Measurements from ENCODE around the gene RPE65. TPM values are rescaled to one million over a fixed set of nuclear protein-coding genes. Genes with fewer than 3 reads are reported as not detected.

Gene RPE65
- polyA plus RNA-seq, 2 of the 4 experiments (the other 2 are of a cell fraction): not detected

- Histone ChIP-seq H3K4me2 (no peak overlapping the region), H3K9me3 (no peaks in the 10 kb centered on the region), H3K27ac (no peak overlapping the region), H3K4me3 (no peak overlapping the region), H3K4me1 (no peaks in the 10 kb centered on the region)
- no peak for ATAC-seq
- 80% methylated on average over 8 of the region's 8 CpGs for WGBS (ENCODE audit: missing lambda C conversion rate)
- ChIA-PET CTCF (interaction anchor here (0.9 to 1.3 kb wide), 2 partner anchors 11 to 335 kb away, joined by 3 read pairs; no protein-coding TSS in a partner anchor), POLR2A (no interaction called here)
- FAIRE-seq: no peak
- TF ChIP-seq FOSL2 (IDR thresholded peaks at IDR 0.05): no peak
- no peak for TF ChIP-seq FOSL2 (CRISPR knock-in tag; IDR thresholded peaks at IDR 0.05)
- TF ChIP-seq POLR2A (IDR thresholded peaks at IDR 0.05; ENCODE audit: low read length): no peak
- no peak for TF ChIP-seq FOXS1 (CRISPR knock-in tag; IDR thresholded peaks at IDR 0.05)
- TF ChIP-seq TFCP2L1 (CRISPR knock-in tag; IDR thresholded peaks at IDR 0.05): no peak
- no peak for TF ChIP-seq RNF2 (IDR thresholded peaks at IDR 0.05; ENCODE audit: borderline replicate concordance, low read depth)
- no peak for TF ChIP-seq ZSCAN20 (CRISPR knock-in tag; IDR thresholded peaks at IDR 0.05)
- DNase-seq (ENCODE audit: low read depth in 1 of 2, low spot score in 1 of 2): no peak
These were observed 3.4 kb upstream of the RPE65 start for GRCh38 chr1:68453060-68453670.

GRCh38 chr1:68448365-68448764 lies 1.4 kb downstream of the RPE65 start:
- CTCF ChIA-PET: no interaction called here
- FAIRE-seq (no peak), DNase-seq (ENCODE audit: low read depth in 1 of 2, low spot score in 1 of 2) (peak in 1 of 2 experiments; percentile 6), ATAC-seq (peak in 1 of 2 experiments; percentile 37; a peak in 1 of 6 replicates)
- POLR2A ChIA-PET: no interaction called here
- no peak overlapping the region for H3K4me3 ChIP-seq
- no peaks in the 10 kb centered on the region for H3K9me3 ChIP-seq
- no peak overlapping the region for H3K27ac ChIP-seq
- TF ChIP-seq HOXA7 (CRISPR knock-in tag; IDR thresholded peaks at IDR 0.05) (no peak), RCOR1 (IDR thresholded peaks at IDR 0.05; ENCODE audit: low read depth, low read length) (no peak), ATOH8 (CRISPR knock-in tag; IDR thresholded peaks at IDR 0.05; ENCODE audit: low read depth) (no peak), HDAC2 (IDR thresholded peaks at IDR 0.05) (no peak)
- no peak overlapping the region for H3K4me2 ChIP-seq
- no peaks in the 10 kb centered on the region for H3K4me1 ChIP-seq
- WGBS (ENCODE audit: missing lambda C conversion rate): 28% methylated on average over 7 of the region's 7 CpGs

- CTCF ChIA-PET: interaction anchor here (1.3 to 2.5 kb wide), 2 partner anchors 12 to 325 kb away, joined by 3 to 7 read pairs; no protein-coding TSS in a partner anchor
- 52% methylated on average over 5 of the region's 6 CpGs for WGBS (ENCODE audit: missing lambda C conversion rate)
These were observed 4.0 kb downstream of the RPE65 start for GRCh38 chr1:68445709-68446108.

More at GRCh38 chr1:68445709-68446108, 4.0 kb downstream of the RPE65 start:
- ATAC-seq: no peak
- no peak overlapping the region for H3K27ac ChIP-seq
- DNase-seq (ENCODE audit: low read depth in 1 of 2, low spot score in 1 of 2): no peak
- no peak for FAIRE-seq
- no peaks in the 10 kb centered on the region for H3K4me1 ChIP-seq
- no peak overlapping the region for H3K4me3 ChIP-seq
- TF ChIP-seq HMGXB4 (CRISPR knock-in tag; IDR thresholded peaks at IDR 0.05; ENCODE audit: borderline replicate concordance) (no peak), RAD21 (conservative IDR thresholded peaks at IDR 0.05 in 1 of 2, IDR thresholded peaks at IDR 0.05 in 1 of 2) (no peak), MYC (IDR thresholded peaks at IDR 0.05; ENCODE audit: borderline replicate concordance, low read length) (no peak), HOXB5 (CRISPR knock-in tag; IDR thresholded peaks at IDR 0.05) (no peak), CBX2 (IDR thresholded peaks at IDR 0.05; ENCODE audit: borderline replicate concordance, low read depth) (no peak), JUN (IDR thresholded peaks at IDR 0.05) (no peak), RCOR1 (IDR thresholded peaks at IDR 0.05; ENCODE audit: low read depth, low read length) (no peak), TFCP2L1 (CRISPR knock-in tag; IDR thresholded peaks at IDR 0.05) (no peak), TP53 (CRISPR knock-in tag; IDR thresholded peaks at IDR 0.05) (no peak), GATA3 (IDR thresholded peaks at IDR 0.05; ENCODE audit: borderline replicate concordance) (no peak), ESRRA (IDR thresholded peaks at IDR 0.05; ENCODE audit: borderline replicate concordance, low read length) (no peak), RFX5 (IDR thresholded peaks at IDR 0.05) (no peak), NR3C1 (IDR thresholded peaks at IDR 0.05) (no peak), HOXB13 (CRISPR knock-in tag; IDR thresholded peaks at IDR 0.05; ENCODE audit: low read depth) (no peak), POLR2AphosphoS2 (conservative IDR thresholded peaks at IDR 0.05; ENCODE audit: low read length) (no peak), FOSL2 (IDR thresholded peaks at IDR 0.05) (no peak), FOSL2 (CRISPR knock-in tag; IDR thresholded peaks at IDR 0.05) (no peak), NFE2L2 (conservative IDR thresholded peaks at IDR 0.05; ENCODE audit: low read length) (no peak), E2F6 (IDR thresholded peaks at IDR 0.05; ENCODE audit: borderline replicate concordance, low read depth) (no peak), PBX3 (IDR thresholded peaks at IDR 0.05) (no peak)
- no peak overlapping the region for H3K4me2 ChIP-seq
- no peaks in the 10 kb centered on the region for H3K9me3 ChIP-seq
- POLR2A ChIA-PET: no interaction called here
